ENCODE measurements around the gene ITGB7. TPM values are rescaled to one million over a fixed set of nuclear protein-coding genes. Genes with fewer than 3 reads are reported as not detected.

ITGB7 gene
- total RNA-seq, 3 donors from 2014 or later (not counting 1 experiment from before 2014, with no cell fraction given) = 329 to 441 (median 439) TPM

DNA sequence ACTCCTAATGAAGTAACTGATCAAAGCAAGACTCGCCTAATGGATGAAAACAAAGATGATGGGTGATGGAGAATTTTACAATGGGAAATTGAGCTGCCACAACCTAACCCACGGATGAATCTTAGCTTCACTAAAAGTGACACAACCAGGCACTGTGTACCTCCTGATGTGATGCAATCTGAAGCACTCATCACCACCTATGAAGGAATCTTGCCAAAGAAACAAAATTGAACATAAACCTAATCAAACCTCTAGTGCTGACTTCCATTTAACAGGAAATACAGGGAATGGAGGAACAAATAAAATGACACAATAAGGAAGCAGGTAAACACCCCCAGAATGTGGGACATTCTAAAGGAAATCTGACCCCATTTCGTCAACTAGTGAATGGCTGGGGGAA lies 38.2 kb upstream of the ITGB7 start:
- Histone ChIP-seq H3K27ac (ENCODE audit: low read length) (no peak overlapping the region), H3K4me3 (ENCODE audit: low read length) (no peak overlapping the region), H3K4me1 (ENCODE audit: control insufficient read depth, insufficient read depth, low read length) (no peaks in the 10 kb centered on the region), H3K27me3 (ENCODE audit: control insufficient read depth, insufficient read depth, low read length) (peaks cover 2% of the 10 kb centered on the region), H3K36me3 (ENCODE audit: control insufficient read depth, insufficient read depth, low read length) (no peaks in the 10 kb centered on the region), H3K9me3 (ENCODE audit: control insufficient read depth, insufficient read depth, low read length) (no peaks in the 10 kb centered on the region)
- intact Hi-C loops (cut with micrococcal nuclease) = no loop called here
- TF ChIP-seq, protein P1, sequence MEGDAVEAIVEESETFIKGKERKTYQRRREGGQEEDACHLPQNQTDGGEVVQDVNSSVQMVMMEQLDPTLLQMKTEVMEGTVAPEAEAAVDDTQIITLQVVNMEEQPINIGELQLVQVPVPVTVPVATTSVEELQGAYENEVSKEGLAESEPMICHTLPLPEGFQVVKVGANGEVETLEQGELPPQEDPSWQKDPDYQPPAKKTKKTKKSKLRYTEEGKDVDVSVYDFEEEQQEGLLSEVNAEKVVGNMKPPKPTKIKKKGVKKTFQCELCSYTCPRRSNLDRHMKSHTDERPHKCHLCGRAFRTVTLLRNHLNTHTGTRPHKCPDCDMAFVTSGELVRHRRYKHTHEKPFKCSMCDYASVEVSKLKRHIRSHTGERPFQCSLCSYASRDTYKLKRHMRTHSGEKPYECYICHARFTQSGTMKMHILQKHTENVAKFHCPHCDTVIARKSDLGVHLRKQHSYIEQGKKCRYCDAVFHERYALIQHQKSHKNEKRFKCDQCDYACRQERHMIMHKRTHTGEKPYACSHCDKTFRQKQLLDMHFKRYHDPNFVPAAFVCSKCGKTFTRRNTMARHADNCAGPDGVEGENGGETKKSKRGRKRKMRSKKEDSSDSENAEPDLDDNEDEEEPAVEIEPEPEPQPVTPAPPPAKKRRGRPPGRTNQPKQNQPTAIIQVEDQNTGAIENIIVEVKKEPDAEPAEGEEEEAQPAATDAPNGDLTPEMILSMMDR (IDR thresholded peaks at IDR 0.05) = no peak
- 93% methylated on average over 2 of the region's 3 CpGs for WGBS (ENCODE audit: insufficient coverage)
- Mint-ChIP-seq H3K27me3 (ENCODE audit: low read depth in 2 of 2) (peaks cover 8 to 15% of the 10 kb centered on the region in 2 donors), H3K36me3 (no peaks in the 10 kb centered on the region), H3K4me3 (no peak overlapping the region), H3K9me3 (no peaks in the 10 kb centered on the region), H3K4me1 (no peaks in the 10 kb centered on the region), H3K27ac (no peak overlapping the region)
- ATAC-seq = no peak
- no peak for DNase-seq

DNA sequence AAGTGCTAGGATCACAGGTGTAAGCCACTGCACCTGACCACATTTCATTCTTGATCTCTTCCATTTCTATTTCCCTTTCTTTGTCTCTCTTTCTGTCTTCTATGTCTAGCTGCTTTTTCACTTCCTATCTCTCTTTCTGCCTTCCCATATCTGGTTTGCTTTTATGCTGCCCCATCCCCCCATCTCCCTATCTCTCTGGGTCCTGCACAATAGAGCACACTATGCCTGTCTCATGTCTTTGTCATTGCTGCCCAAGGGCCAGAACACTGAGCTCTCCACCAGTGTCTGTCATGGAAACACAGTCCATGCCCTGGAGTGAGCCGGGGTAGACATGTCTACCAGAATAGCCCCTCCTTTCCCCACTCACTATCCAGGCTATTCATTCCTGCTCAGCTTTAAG lies 37.3 kb upstream of the ITGB7 start:
- intact Hi-C loops (cut with micrococcal nuclease) = no loop called here
- H3K9me3 ChIP-seq (ENCODE audit: control insufficient read depth, insufficient read depth, low read length) = no peaks in the 10 kb centered on the region
- H3K27ac Mint-ChIP-seq = no peak overlapping the region
- ATAC-seq (no peak), DNase-seq (no peak)
- TF ChIP-seq, protein P1 (IDR thresholded peaks at IDR 0.05) = no peak
- no peak overlapping the region for H3K4me3 Mint-ChIP-seq
- no peak overlapping the region for H3K27ac ChIP-seq (ENCODE audit: low read length)
- no peaks in the 10 kb centered on the region for H3K36me3 ChIP-seq (ENCODE audit: control insufficient read depth, insufficient read depth, low read length)
- H3K27me3 Mint-ChIP-seq (ENCODE audit: low read depth in 2 of 2) = peaks cover 8 to 15% of the 10 kb centered on the region in 2 donors
- H3K27me3 ChIP-seq (ENCODE audit: control insufficient read depth, insufficient read depth, low read length) = peaks cover 2% of the 10 kb centered on the region
- no peaks in the 10 kb centered on the region for H3K9me3 Mint-ChIP-seq
- no peaks in the 10 kb centered on the region for H3K4me1 ChIP-seq (ENCODE audit: control insufficient read depth, insufficient read depth, low read length)
- no peaks in the 10 kb centered on the region for H3K4me1 Mint-ChIP-seq
- no peaks in the 10 kb centered on the region for H3K36me3 Mint-ChIP-seq
- no peak overlapping the region for H3K4me3 ChIP-seq (ENCODE audit: low read length)
- WGBS (ENCODE audit: insufficient coverage) = 68% methylated on average over 1 of the region's 1 CpG

DNA sequence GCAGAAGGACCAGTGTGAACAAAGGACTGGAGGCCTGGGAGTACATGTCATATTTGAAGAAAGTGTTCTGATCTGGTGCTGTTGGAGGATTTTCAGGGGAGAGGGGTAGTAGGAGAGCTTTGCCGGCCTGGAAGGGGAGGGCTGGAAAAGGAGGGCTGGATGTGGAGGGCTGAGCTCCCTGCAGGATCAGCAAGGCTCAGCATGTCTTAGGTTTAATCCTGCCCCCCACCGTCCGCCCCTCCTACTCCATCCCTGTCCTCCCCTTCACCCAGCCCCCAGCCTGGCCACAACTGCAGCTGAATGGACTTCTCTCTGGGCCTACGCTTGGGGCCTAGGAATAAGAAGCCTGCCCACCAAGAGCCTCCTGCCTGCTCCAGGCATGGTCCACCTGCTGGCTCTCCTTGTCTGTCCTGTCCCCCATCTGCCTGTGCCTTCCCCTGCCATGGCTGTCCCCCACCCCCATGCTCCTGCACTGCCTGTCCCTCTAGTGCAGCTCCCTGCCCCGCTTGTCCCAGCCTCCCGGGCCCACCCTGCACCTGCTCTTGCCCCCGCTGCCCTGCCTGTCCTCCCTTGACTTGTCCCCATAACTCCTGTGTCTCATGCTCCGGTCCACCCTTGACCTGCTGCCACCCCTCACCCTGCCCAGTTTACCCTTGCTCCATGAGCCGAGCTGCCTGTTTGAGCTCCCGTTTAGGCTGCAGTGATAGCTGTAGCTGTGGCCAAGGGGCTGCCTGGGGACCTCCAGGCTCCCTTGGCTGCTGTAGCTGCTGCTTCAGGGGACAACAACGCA lies 34.8 kb upstream of the ITGB7 start:
- Mint-ChIP-seq H3K4me1 (peaks cover 1 to 2% of the 10 kb centered on the region in 2 donors), H3K27me3 (ENCODE audit: low read depth in 2 of 2) (peaks cover 8 to 15% of the 10 kb centered on the region in 2 donors), H3K27ac (no peak overlapping the region), H3K9me3 (no peaks in the 10 kb centered on the region), H3K4me3 (no peak overlapping the region), H3K36me3 (no peaks in the 10 kb centered on the region)
- TF ChIP-seq, protein P1 (IDR thresholded peaks at IDR 0.05) = no peak
- peaks cover 4% of the 10 kb centered on the region for H3K4me1 ChIP-seq (ENCODE audit: control insufficient read depth, insufficient read depth, low read length)
- H3K27me3 ChIP-seq (ENCODE audit: control insufficient read depth, insufficient read depth, low read length) = peaks cover 2% of the 10 kb centered on the region
- no peak overlapping the region for H3K27ac ChIP-seq (ENCODE audit: low read length)
- WGBS (ENCODE audit: insufficient coverage) = 91% methylated on average over 11 of the region's 11 CpGs
- H3K36me3 ChIP-seq (ENCODE audit: control insufficient read depth, insufficient read depth, low read length) = no peaks in the 10 kb centered on the region
- intact Hi-C loops (cut with micrococcal nuclease) = no loop called here
- no peaks in the 10 kb centered on the region for H3K9me3 ChIP-seq (ENCODE audit: control insufficient read depth, insufficient read depth, low read length)
- ATAC-seq (no peak), DNase-seq (no peak)
- no peak overlapping the region for H3K4me3 ChIP-seq (ENCODE audit: low read length)
